ENCODE data around the gene NIPA2. TPM values are rescaled to one million over a fixed set of nuclear protein-coding genes. Genes with fewer than 3 reads are reported as not detected.

NIPA2 gene
- total RNA-seq, 2 donors from 2014 or later, result 57.0 to 58.3 TPM

DNA sequence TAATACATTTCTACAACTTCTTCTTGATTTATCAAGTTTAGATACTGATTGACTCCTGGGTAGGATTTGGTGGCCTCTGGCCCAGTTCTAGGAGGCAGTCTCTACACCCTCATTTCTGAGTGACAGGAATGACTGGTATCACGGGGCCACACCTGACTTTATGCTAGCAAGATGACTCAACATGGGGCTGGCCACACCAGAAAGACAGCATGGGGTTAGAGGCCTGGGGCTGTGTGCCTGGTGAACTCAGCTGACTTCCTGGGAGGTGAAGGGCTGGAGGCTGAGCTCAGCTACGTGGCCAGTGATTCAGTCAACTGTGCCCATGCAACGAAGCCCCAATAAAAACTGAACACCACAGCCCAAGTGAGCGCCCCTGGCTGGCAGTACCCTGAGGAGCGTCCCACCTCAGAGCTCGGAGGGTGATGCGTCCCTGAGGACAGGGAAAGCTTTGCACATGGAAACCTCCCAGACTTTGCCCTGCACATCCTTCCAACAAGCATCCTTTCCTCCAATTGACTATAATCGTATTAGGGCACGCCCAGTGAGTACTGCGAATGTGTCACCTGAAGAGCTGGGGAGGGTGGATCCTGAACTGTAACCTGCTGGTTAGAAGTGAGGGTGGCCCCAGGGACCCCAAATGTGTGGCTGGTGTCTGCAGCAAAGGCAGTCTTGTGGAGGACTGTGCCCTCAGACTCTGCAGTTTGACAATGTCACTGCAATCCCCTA is 57.2 kb downstream of the NIPA2 start:
- Histone ChIP-seq H3K9me3 (ENCODE audit: control insufficient read depth, low read length) (no peaks in the 10 kb centered on the region), H3K27ac (ENCODE audit: low read depth, low read length) (no peak overlapping the region), H3K4me1 (ENCODE audit: control insufficient read depth, insufficient read depth, low read length) (peaks cover 14% of the 10 kb centered on the region), H3K9ac (ENCODE audit: extremely low read depth, low read length, poor library complexity, severe bottlenecking) (no peak overlapping the region), H3K4me3 (ENCODE audit: low read length) (no peak overlapping the region), H3K36me3 (ENCODE audit: control insufficient read depth, insufficient read depth, low read length) (peaks cover 37% of the 10 kb centered on the region), H3K27me3 (ENCODE audit: control insufficient read depth, insufficient read depth, low read length, poor library complexity, severe bottlenecking) (no peaks in the 10 kb centered on the region)
- Mint-ChIP-seq H3K9me3 (peaks cover 3% of the 10 kb centered on the region), H3K4me3 (no peak overlapping the region), H3K36me3 (ENCODE audit: low read depth) (peaks cover 54% of the 10 kb centered on the region), H3K27me3 (ENCODE audit: insufficient read depth) (no peaks in the 10 kb centered on the region), H3K4me1 (peaks cover 16% of the 10 kb centered on the region), H3K27ac (no peak overlapping the region)
- TF ChIP-seq, protein P1, sequence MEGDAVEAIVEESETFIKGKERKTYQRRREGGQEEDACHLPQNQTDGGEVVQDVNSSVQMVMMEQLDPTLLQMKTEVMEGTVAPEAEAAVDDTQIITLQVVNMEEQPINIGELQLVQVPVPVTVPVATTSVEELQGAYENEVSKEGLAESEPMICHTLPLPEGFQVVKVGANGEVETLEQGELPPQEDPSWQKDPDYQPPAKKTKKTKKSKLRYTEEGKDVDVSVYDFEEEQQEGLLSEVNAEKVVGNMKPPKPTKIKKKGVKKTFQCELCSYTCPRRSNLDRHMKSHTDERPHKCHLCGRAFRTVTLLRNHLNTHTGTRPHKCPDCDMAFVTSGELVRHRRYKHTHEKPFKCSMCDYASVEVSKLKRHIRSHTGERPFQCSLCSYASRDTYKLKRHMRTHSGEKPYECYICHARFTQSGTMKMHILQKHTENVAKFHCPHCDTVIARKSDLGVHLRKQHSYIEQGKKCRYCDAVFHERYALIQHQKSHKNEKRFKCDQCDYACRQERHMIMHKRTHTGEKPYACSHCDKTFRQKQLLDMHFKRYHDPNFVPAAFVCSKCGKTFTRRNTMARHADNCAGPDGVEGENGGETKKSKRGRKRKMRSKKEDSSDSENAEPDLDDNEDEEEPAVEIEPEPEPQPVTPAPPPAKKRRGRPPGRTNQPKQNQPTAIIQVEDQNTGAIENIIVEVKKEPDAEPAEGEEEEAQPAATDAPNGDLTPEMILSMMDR (conservative IDR thresholded peaks at IDR 0.05), result no peak
- 95 to 96% methylated on average over 5 to 10 of the region's 10 CpGs for WGBS, 2 experiments (ENCODE audit: insufficient coverage in 1 of 2, insufficient read length in 1 of 2)
- DNase-seq, result peak; percentile 49

GRCh38 chr15:22902046-22902445 is 63.6 kb downstream of the NIPA2 start:
- Histone ChIP-seq H3K27ac (ENCODE audit: low read depth, low read length) (no peak overlapping the region), H3K27me3 (ENCODE audit: control insufficient read depth, insufficient read depth, low read length, poor library complexity, severe bottlenecking) (no peaks in the 10 kb centered on the region), H3K9ac (ENCODE audit: extremely low read depth, low read length, poor library complexity, severe bottlenecking) (no peak overlapping the region), H3K4me1 (ENCODE audit: control insufficient read depth, insufficient read depth, low read length) (no peaks in the 10 kb centered on the region), H3K4me3 (ENCODE audit: low read length) (no peak overlapping the region), H3K36me3 (ENCODE audit: control insufficient read depth, insufficient read depth, low read length) (peaks cover 44% of the 10 kb centered on the region), H3K9me3 (ENCODE audit: control insufficient read depth, low read length) (no peaks in the 10 kb centered on the region)
- Mint-ChIP-seq H3K36me3 (ENCODE audit: low read depth) (peaks cover 49% of the 10 kb centered on the region), H3K9me3 (peaks cover 3% of the 10 kb centered on the region), H3K27ac (no peak overlapping the region), H3K4me1 (no peaks in the 10 kb centered on the region), H3K4me3 (no peak overlapping the region), H3K27me3 (ENCODE audit: insufficient read depth) (no peaks in the 10 kb centered on the region)
- DNase-seq, result no peak
- 96 to 100% methylated on average over 3 to 10 of the region's 11 CpGs for WGBS, 2 experiments (ENCODE audit: insufficient coverage in 1 of 2, insufficient read length in 1 of 2)
- TF ChIP-seq, protein P1 (conservative IDR thresholded peaks at IDR 0.05), result no peak

GRCh38 chr15:22902578-22902977 is 64.1 kb downstream of the NIPA2 start:
- Histone ChIP-seq H3K4me3 (ENCODE audit: low read length) (no peak overlapping the region), H3K4me1 (ENCODE audit: control insufficient read depth, insufficient read depth, low read length) (no peaks in the 10 kb centered on the region), H3K36me3 (ENCODE audit: control insufficient read depth, insufficient read depth, low read length) (peaks cover 46% of the 10 kb centered on the region), H3K27me3 (ENCODE audit: control insufficient read depth, insufficient read depth, low read length, poor library complexity, severe bottlenecking) (no peaks in the 10 kb centered on the region), H3K9ac (ENCODE audit: extremely low read depth, low read length, poor library complexity, severe bottlenecking) (no peak overlapping the region), H3K27ac (ENCODE audit: low read depth, low read length) (no peak overlapping the region), H3K9me3 (ENCODE audit: control insufficient read depth, low read length) (no peaks in the 10 kb centered on the region)
- peak overlapping the region; percentile 59 for H3K27ac Mint-ChIP-seq
- peak; percentile 65 for DNase-seq
- WGBS, 2 experiments (ENCODE audit: insufficient coverage in 1 of 2, insufficient read length in 1 of 2), result 86 to 87% methylated on average over 7 to 12 of the region's 12 CpGs
- peaks cover 49% of the 10 kb centered on the region for H3K36me3 Mint-ChIP-seq (ENCODE audit: low read depth)
- H3K4me3 Mint-ChIP-seq, result no peak overlapping the region
- no peaks in the 10 kb centered on the region for H3K4me1 Mint-ChIP-seq
- no peaks in the 10 kb centered on the region for H3K27me3 Mint-ChIP-seq (ENCODE audit: insufficient read depth)
- H3K9me3 Mint-ChIP-seq, result peaks cover 3% of the 10 kb centered on the region
- TF ChIP-seq, protein P1 (conservative IDR thresholded peaks at IDR 0.05), result peak; percentile 74
